Stimulated activated effector memory CD8-positive, alpha-beta T cell treated with anti-CD3 and anti-CD28 coated beads, Interleukin-12 subunit alpha, Interleukin-12 subunit beta, amount 100 ng/mL, for 72 hours (primary cell): ENCODE results near the gene SH3BGRL3.

Source experiments
- ATAC-seq: fragments of 150-1000 bp; cut with Tn5 transposase; 2 replicates; pipeline ENCODE4 v1.10.0; 2021
- DNase-seq, 2 donors: peaks; one replicate each; pipeline ENCODE4 v3.0.0; 2021 to 2022; ENCODE audit warnings: low spot score in 2 of 2
- H3K27ac Mint-ChIP-seq: one replicate; pipeline ENCODE4 v1.8.0; 2022; ENCODE audit warnings: mild to moderate bottlenecking, mixed read lengths
- H3K36me3 Mint-ChIP-seq: one replicate; pipeline ENCODE4 v1.8.0; 2022; ENCODE audit warnings: mild to moderate bottlenecking, mixed read lengths
- H3K4me1 Mint-ChIP-seq: one replicate; pipeline ENCODE4 v1.8.0; 2022; ENCODE audit warnings: mixed read lengths
- H3K4me3 Mint-ChIP-seq: one replicate; pipeline ENCODE4 v1.8.0; 2022; ENCODE audit warnings: mild to moderate bottlenecking, mixed read lengths
- H3K9me3 Mint-ChIP-seq: one replicate; pipeline ENCODE4 v1.8.0; 2022; ENCODE audit warnings: mixed read lengths

SH3BGRL3 gene

GRCh38 chr1:26269198-26269550 lies 10.7 kb upstream of the SH3BGRL3 start:
- no peak for DNase-seq
- H3K4me3 Mint-ChIP-seq, result no peak overlapping the region
- H3K27ac Mint-ChIP-seq, result no peak overlapping the region
- H3K9me3 Mint-ChIP-seq, result peaks cover 6% of the 10 kb centered on the region
- ATAC-seq, result no peak
- H3K4me1 Mint-ChIP-seq, result peaks cover 1% of the 10 kb centered on the region
- peaks cover 84% of the 10 kb centered on the region for H3K36me3 Mint-ChIP-seq

- DNase-seq, result no peak
- H3K36me3 Mint-ChIP-seq, result peaks cover 84% of the 10 kb centered on the region
- H3K9me3 Mint-ChIP-seq, result no peaks in the 10 kb centered on the region
- peak overlapping the region; percentile 95 for H3K4me3 Mint-ChIP-seq
- peaks cover 55% of the 10 kb centered on the region for H3K4me1 Mint-ChIP-seq
- H3K27ac Mint-ChIP-seq, result peak overlapping the region; percentile 87
- no peak for ATAC-seq
Measured at GRCh38 chr1:26274801-26275425, 5.0 kb upstream of the SH3BGRL3 start.

- Mint-ChIP-seq H3K4me1 (peaks cover 59% of the 10 kb centered on the region), H3K9me3 (no peaks in the 10 kb centered on the region), H3K4me3 (peak overlapping the region; percentile 95), H3K36me3 (peaks cover 81% of the 10 kb centered on the region), H3K27ac (peak overlapping the region; percentile 87)
- ATAC-seq (peak; percentile 78), DNase-seq (peak; percentile 65 to 91)
Measured at GRCh38 chr1:26275580-26276431, 4.1 kb upstream of the SH3BGRL3 start.

- Mint-ChIP-seq H3K4me3 (peak overlapping the region; percentile 95), H3K27ac (peak overlapping the region; percentile 87), H3K4me1 (peaks cover 65% of the 10 kb centered on the region), H3K9me3 (no peaks in the 10 kb centered on the region), H3K36me3 (peaks cover 83% of the 10 kb centered on the region)
- DNase-seq, result no peak
- no peak for ATAC-seq
Measured at GRCh38 chr1:26276432-26276838, 3.5 kb upstream of the SH3BGRL3 start.

- peaks cover 84% of the 10 kb centered on the region for H3K36me3 Mint-ChIP-seq
Measured at GRCh38 chr1:26277261-26277661, 2.6 kb upstream of the SH3BGRL3 start.

GRCh38 chr1:26277719-26278118 lies 2.2 kb upstream of the SH3BGRL3 start:
- Mint-ChIP-seq H3K9me3 (no peaks in the 10 kb centered on the region), H3K4me1 (peaks cover 78% of the 10 kb centered on the region), H3K36me3 (peaks cover 84% of the 10 kb centered on the region), H3K27ac (peak overlapping the region; percentile 87), H3K4me3 (peak overlapping the region; percentile 95)
- DNase-seq (no peak), ATAC-seq (no peak)

More at GRCh38 chr1:26277261-26277661, 2.6 kb upstream of the SH3BGRL3 start:
- no peak for ATAC-seq
- DNase-seq, result no peak
- Mint-ChIP-seq H3K9me3 (no peaks in the 10 kb centered on the region), H3K4me3 (peak overlapping the region; percentile 95), H3K27ac (peak overlapping the region; percentile 87), H3K4me1 (peaks cover 73% of the 10 kb centered on the region)

GRCh38 chr1:26278303-26278702 lies 1.6 kb upstream of the SH3BGRL3 start:
- Mint-ChIP-seq H3K27ac (peak overlapping the region; percentile 87), H3K9me3 (no peaks in the 10 kb centered on the region), H3K4me1 (peaks cover 83% of the 10 kb centered on the region), H3K4me3 (peak overlapping the region; percentile 95), H3K36me3 (peaks cover 84% of the 10 kb centered on the region)
- no peak for DNase-seq
- ATAC-seq, result no peak

GRCh38 chr1:26278724-26279455 lies 996 bp upstream of the SH3BGRL3 start:
- ATAC-seq (peak; percentile 2), DNase-seq (peak in 1 of 2 donors; percentile 68)
- Mint-ChIP-seq H3K27ac (peak overlapping the region; percentile 87), H3K4me3 (peak overlapping the region; percentile 95), H3K36me3 (peaks cover 89% of the 10 kb centered on the region), H3K4me1 (peaks cover 89% of the 10 kb centered on the region), H3K9me3 (no peaks in the 10 kb centered on the region)

- Mint-ChIP-seq H3K36me3 (peaks cover 89% of the 10 kb centered on the region), H3K4me3 (peak overlapping the region; percentile 95), H3K4me1 (peaks cover 91% of the 10 kb centered on the region), H3K9me3 (no peaks in the 10 kb centered on the region), H3K27ac (peak overlapping the region; percentile 87)
- no peak for DNase-seq
- no peak for ATAC-seq
Measured at GRCh38 chr1:26280333-26281042, 602 bp downstream of the SH3BGRL3 start.

- no peak for DNase-seq
- no peaks in the 10 kb centered on the region for H3K9me3 Mint-ChIP-seq
- H3K4me3 Mint-ChIP-seq, result peak overlapping the region; percentile 95
Measured at GRCh38 chr1:26281091-26281958, 1.4 kb downstream of the SH3BGRL3 start.

GRCh38 chr1:26281971-26282370 lies 2.1 kb downstream of the SH3BGRL3 start:
- peak overlapping the region; percentile 87 for H3K27ac Mint-ChIP-seq
- no peak for ATAC-seq
- H3K4me1 Mint-ChIP-seq, result peaks cover 88% of the 10 kb centered on the region
- H3K9me3 Mint-ChIP-seq, result no peaks in the 10 kb centered on the region
- no peak for DNase-seq
- peaks cover 77% of the 10 kb centered on the region for H3K36me3 Mint-ChIP-seq
- H3K4me3 Mint-ChIP-seq, result peak overlapping the region; percentile 95

More at GRCh38 chr1:26281091-26281958, 1.4 kb downstream of the SH3BGRL3 start:
- ATAC-seq, result no peak
- H3K27ac Mint-ChIP-seq, result peak overlapping the region; percentile 87
- H3K36me3 Mint-ChIP-seq, result peaks cover 84% of the 10 kb centered on the region
- H3K4me1 Mint-ChIP-seq, result peaks cover 91% of the 10 kb centered on the region

- no peaks in the 10 kb centered on the region for H3K9me3 Mint-ChIP-seq
- ATAC-seq, result no peak
- H3K36me3 Mint-ChIP-seq, result peaks cover 72% of the 10 kb centered on the region
- H3K4me1 Mint-ChIP-seq, result peaks cover 88% of the 10 kb centered on the region
- DNase-seq, result no peak
- H3K4me3 Mint-ChIP-seq, result peak overlapping the region; percentile 95
- peak overlapping the region; percentile 93 for H3K27ac Mint-ChIP-seq
Measured at GRCh38 chr1:26282401-26282918, 2.6 kb downstream of the SH3BGRL3 start.

GRCh38 chr1:26283279-26283853 lies 3.5 kb downstream of the SH3BGRL3 start:
- no peaks in the 10 kb centered on the region for H3K9me3 Mint-ChIP-seq
- peak overlapping the region; percentile 93 for H3K27ac Mint-ChIP-seq
- H3K36me3 Mint-ChIP-seq, result peaks cover 69% of the 10 kb centered on the region
- peaks cover 88% of the 10 kb centered on the region for H3K4me1 Mint-ChIP-seq
- ATAC-seq (no peak), DNase-seq (no peak)
- peak overlapping the region; percentile 95 for H3K4me3 Mint-ChIP-seq
